Endometrial microvascular endothelial cells (primary cell): ENCODE data around the gene DUSP15. TPM values are rescaled to one million over a fixed set of nuclear protein-coding genes. Genes with fewer than 3 reads are reported as not detected.

Experiments used
- in situ Hi-C: cut with HindIII; loops from 2 replicates; pipeline ENCODE4 v1.10.0; 2017; ENCODE audit warnings: low sequenced_read_pairs, low pct_unique_long_range_greater_than_20kb; ENCODE audit errors: inconsistent ontology term
- total RNA-seq: library from RNA; depleted of rRNA; stranded (reverse); fragments of >200 nt; gene quantifications from one replicate; pipeline ENCODE4 v1.2.3, GENCODE V29; 2015; ENCODE audit errors: inconsistent ontology term

Gene DUSP15
- total RNA-seq, 1 donor from 2014 or later: not detected

DNA sequence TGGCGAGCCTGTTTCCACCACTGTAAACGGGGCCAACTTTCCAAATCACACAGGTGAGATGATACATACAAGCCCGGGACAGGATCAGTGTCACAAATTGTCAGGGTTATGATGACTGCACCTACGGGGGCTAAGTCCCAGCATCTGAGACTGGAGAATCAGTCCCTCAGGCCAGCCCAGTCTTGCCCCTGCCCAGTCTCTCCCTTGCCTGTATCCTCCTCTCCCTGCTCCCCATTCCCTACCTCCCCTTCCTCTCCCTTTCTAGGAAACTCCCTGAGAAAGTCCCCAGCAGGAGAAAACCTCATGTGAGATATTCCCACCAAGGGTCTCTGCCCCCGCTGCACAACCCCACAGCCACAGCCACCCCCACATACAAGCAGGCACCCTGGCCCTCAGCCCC is 26.4 kb downstream of the DUSP15 start:
- in situ Hi-C loops: no loop called here

GRCh38 chr20:31843288-31843687 is 27.0 kb downstream of the DUSP15 start:
- in situ Hi-C loops: no loop called here

DNA sequence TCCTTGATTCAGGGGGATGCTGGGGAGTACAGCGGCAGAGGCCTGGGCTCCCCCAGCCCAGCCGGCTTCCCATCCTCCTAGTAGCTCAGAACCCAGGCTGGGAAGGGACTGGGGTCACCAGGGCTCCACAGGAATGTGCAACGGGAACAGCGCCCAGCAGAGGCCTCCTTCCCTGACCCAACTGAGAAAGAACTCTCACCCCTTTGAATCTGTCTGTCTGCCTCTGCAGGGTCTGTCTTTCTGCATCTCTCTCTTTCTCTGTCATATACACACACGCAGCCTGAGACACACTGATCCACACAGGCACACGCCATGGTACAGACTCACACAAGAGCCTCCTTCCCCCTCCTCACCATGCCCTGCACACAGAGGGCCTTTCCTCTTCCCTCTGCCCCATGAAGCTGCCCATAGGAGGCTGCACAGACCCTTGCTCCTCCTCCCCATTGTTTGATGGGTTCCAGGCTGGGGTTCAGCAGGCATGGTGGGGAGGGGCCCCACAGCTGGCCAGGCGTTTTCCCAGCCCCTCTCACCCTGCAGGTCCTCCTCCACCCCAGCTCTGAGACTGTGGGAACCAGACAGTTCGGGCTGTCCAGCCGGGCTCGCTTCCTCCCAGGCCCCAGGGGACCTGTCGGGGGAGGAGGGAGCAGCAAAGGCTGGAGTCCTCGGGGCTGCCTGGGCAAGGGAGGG is 27.7 kb downstream of the DUSP15 start:
- in situ Hi-C loops: no loop called here

DNA sequence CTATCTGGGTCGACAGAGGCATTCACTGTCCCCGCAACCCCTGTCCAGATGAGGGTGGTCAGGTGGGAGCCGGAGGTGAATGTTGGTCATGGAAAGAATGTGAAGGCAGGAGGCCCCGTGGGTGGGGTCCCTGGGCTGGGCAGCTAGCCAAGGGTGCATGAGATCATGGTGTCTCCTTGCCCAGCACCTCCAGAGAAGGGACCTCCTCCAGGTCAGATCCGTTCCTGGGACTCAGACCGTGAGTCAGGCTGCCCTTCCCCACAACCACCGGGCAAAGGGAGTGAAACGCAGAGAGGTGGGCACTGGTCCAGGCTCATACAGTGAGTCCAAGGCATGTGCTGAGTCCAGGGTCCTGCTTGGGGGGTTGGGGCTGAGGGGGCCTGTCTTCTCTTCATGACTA is 28.4 kb downstream of the DUSP15 start:
- in situ Hi-C loops: no loop called here

GRCh38 chr20:31840906-31841816 is 29.2 kb downstream of the DUSP15 start:
- in situ Hi-C loops: no loop called here

DNA sequence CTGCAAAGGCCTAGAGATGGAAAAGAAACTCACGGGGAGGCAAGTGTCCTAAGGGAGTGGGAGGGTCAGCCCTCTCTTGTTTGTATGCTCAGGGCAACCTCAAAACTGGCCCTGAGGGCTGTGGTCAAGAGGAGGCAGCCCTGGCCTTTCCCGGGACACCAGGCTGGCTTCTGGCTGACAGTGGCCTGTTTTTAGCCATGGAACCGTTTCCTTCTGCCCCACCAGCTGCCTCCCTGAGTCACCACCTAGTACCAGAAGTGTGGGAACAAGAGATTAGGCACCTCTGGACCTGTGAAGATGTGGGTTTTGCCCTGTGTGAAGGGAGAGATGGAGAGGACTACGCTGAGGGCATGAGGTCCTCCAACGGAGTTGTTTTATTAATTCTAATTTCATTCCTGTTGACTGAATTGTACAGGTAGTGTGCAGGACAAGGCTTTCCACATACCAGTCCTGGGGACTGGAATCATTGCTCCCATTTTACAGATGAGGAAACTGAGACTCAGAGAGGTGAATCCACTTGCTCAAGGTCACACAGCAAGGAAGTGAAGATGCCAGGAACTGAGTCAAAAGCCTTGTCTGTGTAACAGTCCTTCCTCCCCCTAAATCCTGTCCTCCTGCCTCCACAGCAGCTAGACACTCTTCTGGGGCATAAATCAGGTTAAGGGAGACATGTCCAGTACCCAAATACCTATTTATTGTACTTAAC is 30.4 kb downstream of the DUSP15 start:
- in situ Hi-C loops: no loop called here

DNA sequence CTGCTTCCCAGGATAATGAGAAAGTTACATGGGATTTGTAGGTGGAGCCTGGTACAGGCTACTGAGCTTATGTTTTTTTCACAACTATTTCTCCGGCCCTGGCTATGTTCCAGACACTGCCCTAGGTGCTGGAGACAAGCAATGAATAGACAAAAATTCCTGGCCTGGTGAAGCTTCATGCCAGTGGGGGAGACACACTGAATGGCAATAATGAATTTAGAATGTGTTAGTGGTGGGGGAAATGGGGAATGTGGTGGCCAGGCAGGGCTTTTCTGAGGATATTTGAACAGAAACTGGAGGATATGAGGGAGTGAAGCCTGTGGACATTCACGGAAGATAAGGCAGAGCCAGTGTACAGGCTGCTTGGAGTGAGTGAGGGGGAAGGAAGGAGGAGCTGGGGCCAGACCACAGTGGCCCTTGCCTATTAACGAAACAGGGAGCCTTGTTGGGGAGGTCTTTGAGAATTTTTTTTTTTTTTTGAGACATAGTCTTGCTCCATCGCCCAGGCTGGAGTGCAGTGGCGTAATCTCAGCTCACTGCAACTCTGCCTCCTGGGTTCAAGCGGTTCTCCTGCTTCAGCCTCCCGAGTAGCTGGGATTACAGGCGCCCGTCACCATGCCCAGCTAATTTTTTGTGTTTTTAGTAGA is 31.6 kb downstream of the DUSP15 start:
- in situ Hi-C loops: no loop called here

DNA sequence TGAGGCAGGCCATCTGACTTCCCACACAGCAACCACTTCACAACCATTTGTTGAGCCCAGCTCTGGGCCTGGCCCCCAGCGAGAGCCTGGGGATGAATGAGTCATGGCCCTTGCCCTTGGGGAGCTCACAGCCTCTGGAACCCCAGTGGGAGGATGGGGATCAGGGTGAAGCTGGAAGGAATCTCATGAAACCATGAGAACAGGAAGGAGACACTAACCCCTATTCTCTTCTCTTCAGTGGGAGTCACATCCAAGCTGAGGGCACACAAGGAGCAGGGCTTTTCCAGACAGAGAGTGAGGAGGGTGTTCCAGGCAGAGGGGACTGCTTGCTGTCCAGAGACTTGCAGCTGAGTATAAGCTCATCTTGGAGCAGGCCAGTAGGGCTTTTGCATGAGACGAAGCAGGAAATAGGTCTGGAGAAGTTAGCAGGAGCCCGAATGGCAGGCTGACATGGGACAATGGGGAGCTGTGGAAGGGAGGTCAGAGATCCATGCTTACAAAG is 32.4 kb downstream of the DUSP15 start:
- in situ Hi-C loops: no loop called here

DNA sequence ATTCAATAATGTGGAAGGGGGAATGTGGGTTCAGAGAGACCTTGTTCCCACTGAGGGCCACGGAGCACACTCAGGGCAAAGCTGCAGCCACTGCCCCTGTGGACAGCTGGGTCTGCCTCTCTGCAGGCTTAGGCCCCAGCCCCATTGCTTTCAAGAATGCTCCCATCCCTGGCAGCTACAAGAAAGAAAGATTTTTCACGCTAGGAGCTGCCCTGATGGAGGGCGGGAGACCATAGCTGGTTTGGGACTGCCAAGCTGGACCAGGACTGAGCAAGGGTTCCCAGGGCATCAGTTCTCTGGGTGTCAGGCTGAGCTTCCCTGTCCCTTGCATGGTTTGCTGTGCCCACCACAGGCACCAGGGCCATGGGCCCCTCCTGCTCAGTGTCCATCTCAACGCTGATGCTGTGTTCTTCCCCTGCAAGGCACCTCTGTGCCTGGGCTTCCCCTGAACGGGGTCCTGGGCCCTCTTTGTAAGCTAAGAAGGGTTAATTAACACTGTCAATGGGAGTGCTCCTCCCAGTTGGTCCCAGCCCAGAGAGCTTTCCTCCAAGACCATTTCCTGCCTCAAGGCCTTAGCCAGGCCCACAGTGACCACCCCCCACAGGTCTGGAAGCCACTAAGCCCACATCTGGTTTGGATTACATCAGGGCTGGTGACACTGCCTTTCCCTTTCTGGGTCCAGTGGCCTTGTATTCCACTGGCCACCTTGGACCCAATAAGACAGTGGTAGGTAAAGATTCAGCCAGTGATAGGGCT is 33.3 kb downstream of the DUSP15 start:
- in situ Hi-C loops: no loop called here

- in situ Hi-C loops: no loop called here
These were observed 34.1 kb downstream of the DUSP15 start for GRCh38 chr20:31835977-31836852.

DNA sequence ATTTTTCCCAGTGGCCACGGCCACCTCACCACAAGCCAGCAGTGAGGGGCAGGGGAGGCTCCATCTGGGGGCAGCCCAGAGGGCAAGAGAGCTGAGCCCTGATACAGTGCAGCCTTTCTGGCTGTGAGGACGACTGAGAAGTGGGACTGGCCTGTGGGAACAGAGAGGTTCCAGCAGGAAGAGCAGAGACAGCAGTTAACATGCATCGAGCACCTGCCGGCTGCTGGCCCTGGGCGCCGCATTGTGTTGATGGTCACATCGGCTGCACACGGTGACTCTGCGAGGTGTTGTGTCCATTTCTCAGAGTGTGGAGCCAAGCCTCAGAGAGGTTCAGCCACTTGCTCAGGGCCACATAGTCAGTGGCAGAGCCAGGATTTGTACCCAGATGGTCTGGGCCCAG is 34.8 kb downstream of the DUSP15 start:
- in situ Hi-C loops: no loop called here

GRCh38 chr20:31833931-31834521 is 36.3 kb downstream of the DUSP15 start:
- in situ Hi-C loops: no loop called here

DNA sequence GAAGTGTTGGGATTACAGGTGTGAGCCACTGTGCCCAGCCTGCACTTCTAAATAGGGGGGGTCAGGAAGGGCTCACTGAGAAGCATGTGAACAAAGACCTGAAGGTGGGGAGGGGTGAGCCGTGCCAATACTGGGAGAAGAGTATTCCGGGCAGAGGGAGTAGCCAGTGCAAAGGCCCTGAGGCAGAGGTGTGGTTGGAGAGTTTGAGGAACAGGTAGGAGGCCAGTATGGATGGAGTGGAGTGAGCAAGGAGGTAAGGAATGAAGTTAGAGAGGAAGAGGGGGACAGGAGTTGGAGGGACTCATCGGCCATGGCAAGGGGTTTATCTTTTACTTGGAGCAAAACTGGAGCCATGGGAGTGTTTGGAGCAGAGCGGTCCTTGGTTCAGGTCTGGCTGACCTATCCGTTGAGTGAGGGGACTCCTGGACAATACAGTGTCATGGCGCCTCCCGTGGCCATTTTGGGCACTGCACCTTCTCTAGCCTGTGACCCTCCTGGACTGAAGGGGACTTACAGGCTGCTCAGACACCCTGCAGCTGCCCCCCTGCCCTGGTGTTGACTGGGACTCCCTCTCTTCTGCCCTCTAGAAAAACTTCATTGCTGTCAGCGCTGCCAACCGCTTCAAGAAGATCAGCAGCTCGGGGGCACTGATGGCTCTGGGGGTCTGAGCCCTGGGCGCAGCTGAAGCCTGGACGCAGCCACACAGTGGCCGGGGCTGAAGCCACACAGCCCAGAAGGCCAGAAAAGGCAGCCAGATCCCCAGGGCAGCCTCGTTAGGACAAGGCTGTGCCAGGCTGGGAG is 37.0 kb downstream of the DUSP15 start:
- in situ Hi-C loops: no loop called here

DNA sequence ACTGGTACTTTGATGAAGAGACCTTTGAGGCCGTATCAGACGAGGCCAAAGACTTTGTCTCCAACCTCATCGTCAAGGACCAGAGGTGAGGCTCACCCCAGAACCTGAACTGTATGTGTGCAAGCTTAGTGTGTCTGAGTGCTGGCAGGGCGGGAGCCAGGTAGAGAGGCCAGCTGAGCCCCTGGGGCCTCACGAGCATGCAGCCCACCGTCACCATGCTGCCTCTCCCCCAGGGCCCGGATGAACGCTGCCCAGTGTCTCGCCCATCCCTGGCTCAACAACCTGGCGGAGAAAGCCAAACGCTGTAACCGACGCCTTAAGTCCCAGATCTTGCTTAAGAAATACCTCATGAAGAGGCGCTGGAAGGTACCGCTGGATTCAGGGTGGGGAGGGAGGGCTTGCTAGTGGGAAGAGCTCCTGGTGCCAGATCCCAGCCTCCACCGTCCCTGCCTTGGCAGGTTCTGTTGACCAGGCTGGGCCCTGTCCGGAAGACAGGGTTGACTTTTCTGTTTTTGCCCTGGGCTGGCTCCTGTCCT is 38.5 kb downstream of the DUSP15 start:
- in situ Hi-C loops: no loop called here

- in situ Hi-C loops: no loop called here
These were observed 39.1 kb downstream of the DUSP15 start for GRCh38 chr20:31831211-31831610.

DNA sequence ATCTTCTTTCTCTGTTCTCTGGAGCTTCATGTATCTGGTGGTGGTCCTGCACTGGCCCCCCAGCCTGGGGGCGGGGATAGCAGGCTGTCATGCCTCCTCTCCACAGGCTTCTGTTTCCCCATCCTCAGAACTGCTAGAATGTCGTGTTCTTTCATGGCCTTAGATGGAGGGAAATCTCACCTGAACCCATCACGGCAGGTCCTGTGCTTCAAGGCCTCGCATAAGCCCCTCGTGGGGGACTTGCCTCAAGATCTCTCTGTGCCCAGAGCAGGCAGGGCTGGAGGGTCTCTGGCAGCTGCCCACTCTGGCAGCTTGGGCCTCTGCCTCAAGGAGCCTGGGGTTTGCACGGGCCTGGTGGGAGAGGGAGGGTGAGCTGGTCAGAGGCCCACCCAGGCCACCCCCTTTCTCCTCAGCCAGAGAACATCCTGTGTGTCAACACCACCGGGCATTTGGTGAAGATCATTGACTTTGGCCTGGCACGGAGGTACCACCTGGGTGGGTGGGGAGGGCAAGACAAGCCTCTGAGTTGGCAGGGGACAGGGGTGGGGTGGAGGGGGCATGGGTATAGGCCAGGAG is 39.8 kb downstream of the DUSP15 start:
- in situ Hi-C loops: no loop called here
